ENCODE results near the gene NPHP4.
"Not testable (repeated sequence)": the region's sequence is repeated elsewhere in the genome, so short reads cannot be mapped to it uniquely, and the experiment has no call there.

The NPHP4 gene

DNA sequence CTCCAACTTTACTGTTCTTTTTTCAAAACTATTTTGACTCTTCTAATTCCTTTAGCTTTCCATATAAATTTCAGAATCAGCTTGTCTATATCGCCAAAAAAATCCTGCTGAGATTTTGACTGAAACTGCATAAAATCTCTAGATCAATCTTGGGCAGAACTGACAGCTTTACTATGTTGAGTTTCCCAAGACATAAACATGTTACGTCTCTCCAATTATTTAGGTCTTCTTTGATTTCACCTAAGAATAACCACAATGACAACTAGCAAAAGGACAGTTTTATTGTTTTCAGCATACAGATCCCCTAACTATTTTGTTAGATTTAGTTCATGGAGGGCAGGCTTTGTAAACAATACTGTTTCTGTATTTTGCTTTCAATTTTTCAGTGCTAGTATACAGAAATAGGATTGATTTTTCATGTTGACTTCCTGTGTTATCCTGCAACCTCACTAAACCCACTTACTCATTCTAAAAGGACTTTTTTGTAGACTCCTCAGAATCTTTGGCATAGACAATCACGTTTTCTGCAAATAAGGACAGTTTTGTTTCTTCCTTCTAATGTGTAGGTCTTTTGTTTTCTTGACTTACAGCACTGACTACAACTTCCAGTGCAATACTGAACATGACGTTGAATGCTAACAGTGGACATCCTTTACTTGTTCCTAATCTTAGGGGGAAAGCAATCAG lies 63.4 kb downstream of the NPHP4 start:
- DNase-seq (ENCODE audit: low read depth), result no peak

DNA sequence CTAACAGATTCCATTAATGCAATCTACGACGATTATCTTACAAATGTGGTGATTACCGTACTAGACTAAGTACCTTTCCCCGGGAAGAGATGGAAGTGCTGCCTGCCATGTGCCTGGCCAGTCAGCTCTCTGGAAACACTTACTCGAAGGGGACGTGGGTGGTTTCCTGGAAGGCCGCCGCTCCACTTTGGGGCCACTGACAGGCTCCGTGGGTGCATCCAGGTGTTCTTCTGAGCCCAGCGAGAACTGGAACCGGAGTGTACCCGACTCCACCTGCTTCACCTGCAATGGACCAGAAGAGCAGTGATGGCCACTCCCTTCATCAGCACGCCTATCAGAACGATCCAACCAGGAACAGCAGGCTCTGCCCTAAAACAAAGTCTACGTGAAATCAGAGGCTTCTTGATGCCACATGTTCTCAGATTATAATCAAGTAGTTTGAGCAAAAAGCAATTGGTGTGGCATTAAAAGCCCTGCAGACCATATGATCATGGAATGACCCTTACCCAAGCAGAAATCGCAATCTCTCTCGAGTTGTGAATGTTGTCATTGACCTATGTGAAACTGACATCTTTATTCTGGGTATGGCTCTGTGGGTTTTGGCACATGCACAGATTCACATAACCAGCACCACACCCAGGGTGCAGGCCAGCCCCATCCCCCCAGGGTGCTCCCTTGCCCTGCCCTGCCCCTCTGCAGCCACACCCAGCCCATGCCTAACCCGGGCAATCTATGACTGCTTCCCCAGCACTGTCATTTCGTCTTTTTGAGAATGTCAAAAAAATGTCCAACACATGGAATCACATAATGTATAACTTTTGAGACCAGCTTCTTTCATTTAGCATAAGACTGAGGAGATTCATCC lies 64.5 kb downstream of the NPHP4 start:
- DNase-seq (ENCODE audit: low read depth), result no peak

DNA sequence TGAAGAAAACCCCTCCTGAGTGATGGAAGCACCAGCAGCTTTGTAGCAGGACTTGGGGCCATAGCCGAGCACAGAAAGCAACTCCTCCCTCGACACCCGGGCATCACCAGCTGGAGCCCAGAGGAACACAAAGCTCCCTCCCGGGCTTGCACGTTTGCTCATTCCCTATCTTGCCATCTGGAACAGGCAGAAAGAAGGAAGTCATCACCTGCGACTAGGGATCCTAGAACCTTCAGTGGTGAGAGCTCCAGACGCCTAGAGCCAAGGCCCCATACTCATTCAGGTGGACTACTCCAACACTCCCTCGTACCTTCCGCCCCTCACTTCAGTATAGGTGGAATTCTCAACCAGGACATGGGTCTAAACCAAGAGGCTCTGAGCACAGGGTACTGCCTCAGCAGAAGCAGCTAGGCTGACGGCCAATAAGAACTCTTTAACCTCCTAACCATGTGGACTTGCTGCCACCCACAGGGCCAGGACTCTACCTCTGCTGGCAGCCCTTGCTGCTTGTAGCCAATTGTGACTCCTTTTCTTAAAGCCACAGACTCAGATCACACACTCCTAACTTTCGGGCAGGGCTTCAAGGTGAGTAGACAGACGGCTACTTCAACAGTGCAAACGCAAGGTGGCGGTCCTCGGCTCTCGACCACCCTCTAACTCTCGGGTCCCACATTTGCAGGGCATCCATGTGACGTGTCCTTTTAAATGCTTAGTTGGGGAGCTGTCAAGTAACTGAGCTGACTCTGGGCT lies 65.4 kb downstream of the NPHP4 start:
- DNase-seq (ENCODE audit: low read depth), result no peak

DNA sequence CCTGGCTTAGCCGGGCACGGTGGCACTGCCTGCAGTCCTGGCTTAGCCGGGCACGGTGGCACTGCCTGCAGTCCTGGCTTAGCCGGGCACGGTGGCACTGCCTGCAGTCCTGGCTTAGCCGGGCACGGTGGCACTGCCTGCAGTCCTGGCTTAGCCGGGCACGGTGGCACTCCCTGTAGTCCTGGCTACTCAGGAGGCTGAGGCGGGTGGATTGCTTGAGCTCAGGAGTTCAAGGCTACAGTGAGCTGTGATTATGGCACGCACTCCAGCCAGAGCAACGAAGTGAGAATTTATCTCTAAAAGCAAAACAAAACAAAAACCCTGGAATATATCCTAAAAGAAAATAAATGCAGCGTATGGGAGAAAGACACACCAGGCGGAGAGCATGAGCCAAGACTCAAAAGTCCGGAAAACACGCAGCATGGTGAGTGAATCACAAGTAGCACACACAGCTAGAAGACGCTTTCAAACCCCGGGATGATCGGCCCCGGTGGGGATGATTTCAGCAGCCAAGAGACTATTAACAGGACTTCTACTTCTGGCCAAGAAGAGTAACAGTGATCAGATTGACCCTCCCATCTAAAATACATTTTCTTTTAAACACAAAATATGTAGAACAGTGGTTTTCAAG lies 69.4 kb downstream of the NPHP4 start:
- DNase-seq (ENCODE audit: low read depth), result not testable (repeated sequence)

DNA sequence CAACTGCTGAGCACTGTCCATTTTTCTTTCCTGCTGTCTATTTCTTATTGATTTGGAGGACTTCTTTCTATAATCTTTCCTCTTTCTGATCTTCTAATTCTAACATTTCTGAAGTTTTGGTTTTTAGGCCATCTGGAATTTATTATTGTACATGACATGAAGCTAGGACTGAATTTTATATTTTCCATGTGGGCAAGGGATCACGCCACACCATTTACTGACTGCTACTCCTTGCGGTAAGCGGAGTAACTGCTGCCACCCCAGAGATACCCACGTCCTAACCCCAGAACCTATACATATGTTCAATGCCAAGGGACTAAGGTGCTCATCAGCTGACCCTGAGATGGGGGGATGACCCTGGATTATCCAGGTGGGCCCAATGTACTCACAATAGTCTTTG lies 70.6 kb downstream of the NPHP4 start:
- no peak for DNase-seq (ENCODE audit: low read depth)

DNA sequence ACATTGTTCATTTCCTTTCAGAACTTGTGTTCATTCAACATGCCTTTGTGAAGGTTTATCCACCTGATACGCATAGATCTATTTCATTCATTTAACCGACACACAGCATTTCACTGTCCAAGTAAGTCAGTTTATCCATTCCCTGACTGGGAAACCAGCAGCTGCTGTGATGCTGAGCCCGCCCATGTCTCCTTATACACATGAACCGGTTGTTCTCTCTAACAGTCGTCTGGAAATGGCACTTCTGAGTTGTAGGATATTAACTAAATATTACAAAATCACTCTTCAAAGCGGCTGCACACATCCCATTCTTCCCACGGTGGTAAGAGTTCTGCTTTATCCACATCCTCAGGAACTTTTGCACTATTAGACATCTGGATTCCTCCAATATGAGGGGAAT lies 71.1 kb downstream of the NPHP4 start:
- DNase-seq (ENCODE audit: low read depth), result no peak

DNA sequence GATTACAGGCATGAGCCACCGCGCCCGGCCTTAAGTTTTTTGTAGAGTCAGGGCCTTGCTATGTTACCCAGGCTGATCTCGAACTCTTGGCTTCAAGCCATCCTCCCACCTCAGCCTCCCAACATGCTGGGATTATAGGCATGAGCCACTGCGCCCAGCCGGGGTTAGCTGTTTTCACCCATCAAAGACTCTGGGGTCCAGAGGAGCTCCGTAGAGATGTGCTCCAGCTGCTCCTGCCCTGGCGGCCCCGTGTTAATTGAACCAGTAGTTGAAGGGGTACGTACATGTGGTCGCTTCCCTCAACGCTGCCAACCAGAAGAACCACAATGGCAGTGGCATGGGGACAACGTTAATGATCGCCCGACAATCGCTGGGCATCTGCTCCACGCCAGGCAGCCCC lies 72.0 kb downstream of the NPHP4 start:
- no peak for DNase-seq (ENCODE audit: low read depth)

DNA sequence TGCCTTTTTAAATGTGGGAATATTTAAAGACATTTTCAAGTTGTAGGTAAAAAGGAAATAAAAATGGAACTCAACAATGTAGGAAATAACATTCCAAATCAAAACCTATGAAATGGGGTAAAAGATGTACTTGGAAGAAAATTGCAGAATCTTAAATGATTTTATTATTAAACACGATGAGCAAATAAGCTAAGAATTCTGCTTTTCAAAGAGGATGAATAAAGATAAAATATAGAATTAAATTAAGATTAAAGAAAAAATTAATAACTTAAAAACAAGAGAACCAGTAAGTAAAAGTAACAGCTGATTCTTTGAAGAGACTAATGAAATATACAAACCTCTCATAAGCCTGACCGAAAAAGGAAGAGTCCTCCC lies 74.0 kb downstream of the NPHP4 start:
- no peak for DNase-seq (ENCODE audit: low read depth)

DNA sequence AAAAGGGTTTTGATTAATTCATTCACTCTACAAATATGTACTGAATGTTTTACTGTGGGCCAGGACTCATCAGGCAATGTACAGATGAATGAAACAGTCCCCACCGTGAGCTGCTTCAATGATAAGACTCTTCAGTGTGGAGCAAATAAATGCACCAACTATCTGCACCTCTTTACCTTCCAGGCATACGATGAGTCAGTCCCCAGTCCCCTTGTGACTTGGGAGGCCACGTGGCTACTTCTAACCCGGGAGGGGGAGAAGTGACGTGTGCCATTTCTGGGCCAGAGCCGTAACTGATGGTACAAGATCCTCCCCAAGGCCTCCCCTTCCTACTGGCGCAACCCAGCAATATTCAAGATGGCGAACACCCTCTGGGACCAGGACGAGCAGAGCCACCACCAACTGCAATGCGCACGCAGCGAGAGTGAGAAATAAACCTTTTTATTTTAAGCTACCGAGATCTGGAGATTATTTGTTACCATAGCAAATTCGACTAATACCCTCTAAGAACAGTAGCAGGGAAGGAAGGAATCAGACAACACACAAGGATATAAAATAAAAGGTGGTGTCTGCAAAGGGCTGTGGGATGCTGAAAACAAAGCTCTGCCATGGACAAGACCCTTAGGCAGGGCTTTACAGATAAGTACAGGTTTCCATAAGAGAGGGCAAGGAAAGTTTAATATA lies 74.5 kb downstream of the NPHP4 start:
- DNase-seq (ENCODE audit: low read depth), result no peak

DNA sequence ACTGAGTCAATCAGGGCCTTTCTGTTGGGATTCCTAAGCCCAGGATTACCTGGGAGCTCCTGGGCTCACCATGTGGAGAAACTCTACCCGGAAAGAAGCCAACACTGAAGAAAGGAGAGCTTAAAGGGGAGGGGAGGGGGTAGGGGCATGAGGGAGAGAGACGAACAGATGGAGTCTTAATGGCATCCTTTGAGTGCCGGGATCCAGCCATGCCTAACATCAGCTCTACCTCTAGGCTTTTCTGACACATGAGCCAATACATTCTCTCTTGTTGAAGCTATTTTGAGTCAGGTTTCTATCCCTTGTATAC lies 75.0 kb downstream of the NPHP4 start:
- DNase-seq (ENCODE audit: low read depth), result no peak

DNA sequence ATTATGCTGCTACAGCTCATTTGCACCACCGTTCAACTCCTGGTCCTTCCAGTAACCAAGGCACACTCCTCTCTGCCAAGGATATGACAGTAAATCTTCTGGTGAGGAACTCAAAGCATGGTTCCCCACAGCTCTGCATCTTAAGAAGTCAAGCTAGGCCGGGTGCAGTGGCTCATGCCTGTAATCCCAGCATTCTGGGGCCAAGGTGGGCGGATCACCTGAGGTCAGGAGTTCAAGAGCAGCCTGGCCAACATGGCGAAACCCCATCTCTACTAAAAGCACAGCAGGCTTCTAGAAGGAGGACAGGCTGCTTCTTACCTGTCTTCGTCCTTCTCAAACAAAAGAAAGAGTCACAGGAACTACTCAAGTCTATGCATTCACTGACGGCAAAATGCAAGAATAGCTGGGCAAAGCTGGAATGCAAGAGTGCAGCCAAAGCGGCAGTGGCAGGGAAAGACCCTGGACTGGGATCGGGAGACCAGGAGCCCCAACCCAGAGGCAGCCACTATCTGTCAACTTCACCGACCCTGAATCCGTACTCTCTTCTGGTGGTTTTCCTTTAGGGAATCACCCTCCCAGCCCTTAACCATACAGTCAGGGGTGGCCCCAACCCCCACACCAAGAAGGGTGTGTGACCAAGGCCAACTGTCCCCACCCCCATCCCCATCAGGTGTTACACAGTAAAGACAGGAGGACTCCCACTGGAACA lies 75.5 kb downstream of the NPHP4 start:
- DNase-seq (ENCODE audit: low read depth), result no peak

DNA sequence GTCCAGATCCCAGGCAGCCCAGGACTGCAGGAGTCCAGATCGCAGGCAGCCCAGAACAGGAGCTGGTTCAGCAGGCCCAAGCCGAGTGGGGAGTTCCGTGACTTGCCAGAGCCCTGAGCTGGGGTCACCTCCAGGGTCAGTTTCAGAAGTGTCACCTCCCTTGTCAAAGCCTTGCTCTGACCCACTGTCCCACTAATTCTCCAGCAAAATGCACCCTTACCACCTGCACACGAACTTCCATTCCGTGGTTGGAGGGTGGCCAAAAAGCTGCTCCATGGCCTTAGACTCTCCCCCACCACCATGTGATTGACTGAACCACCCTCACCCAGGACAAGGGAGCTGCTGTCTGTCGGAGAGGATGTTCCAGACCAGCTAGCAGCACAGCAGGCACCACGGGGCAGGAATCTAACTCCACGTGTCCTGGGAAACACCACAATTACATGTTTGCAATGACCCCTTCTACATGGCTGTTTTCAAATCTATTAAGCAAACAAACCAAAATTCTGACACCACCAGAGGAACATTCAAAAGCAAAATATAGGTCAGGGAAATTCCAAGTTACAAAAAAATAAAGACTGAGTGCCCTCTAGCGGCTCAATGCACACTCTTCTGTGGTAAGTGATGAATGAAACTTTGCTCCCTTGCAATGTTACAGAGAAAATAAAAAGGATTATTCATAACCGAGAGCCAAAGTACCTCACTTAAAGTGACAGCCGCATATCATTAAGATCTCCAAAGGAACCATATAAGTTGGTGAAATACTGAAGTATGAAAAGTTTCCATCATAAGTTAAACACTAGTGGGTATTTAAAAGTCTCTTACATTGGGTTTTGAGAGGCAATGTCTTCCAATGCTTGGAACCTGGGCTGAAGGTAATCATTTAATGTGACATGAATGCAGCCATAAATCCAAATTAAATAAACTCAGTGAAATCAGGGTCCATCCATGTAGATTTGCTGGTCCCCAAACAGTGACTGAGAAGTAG lies 76.3 kb downstream of the NPHP4 start:
- no peak for DNase-seq (ENCODE audit: low read depth)

DNA sequence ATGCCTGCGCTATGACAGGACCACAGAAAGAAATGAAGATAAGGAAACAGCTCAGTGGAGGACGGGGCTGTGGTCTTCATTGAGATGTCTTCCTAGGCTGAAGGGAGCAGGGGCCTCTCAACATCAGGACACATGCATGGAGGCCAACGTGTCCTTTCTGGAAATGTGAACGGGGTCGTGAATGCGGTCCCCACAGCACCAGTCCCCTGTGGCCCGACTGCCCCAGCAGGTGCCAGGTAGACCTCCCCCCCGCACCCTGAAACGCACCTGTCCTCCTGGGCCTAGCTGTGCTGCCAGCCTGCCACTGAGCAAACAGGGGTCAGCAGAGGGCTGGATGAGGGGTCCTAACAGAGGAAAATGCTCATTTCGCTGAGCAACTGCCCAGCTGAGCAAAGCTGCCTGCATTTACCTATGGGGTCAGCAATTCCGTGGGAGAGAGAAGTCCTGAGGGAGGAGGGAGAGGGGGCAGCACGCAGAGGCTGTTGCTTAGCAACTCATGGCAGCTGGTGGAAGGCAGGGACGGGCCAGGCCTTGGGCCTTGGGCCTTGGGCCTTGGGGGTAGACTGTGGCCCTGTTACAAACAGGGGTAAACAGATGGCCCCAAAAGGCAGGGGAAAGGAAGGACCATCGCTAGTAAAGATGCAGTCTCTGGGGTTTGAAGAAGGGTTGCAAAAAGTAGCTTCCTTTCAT lies 77.4 kb downstream of the NPHP4 start:
- no peak for DNase-seq (ENCODE audit: low read depth)

DNA sequence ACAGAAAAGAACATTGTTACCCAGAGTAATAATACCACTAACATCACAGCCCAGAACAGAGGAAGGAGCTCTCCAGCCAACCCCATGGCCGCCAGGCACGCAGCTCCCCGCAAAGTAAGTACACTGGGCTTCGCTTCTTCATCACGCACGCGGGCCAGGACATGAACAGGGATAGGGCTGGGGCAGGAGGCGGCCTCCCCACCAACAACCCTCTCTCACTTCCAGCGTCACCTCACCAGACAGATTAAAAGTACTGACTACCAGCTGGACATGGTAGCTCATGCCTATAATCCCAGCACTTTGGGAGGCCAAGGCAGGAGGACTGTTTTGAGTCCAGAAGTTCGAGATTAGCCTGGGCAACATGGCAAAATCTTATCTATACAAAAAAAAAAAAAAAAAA lies 78.3 kb downstream of the NPHP4 start:
- no peak for DNase-seq (ENCODE audit: low read depth)

DNA sequence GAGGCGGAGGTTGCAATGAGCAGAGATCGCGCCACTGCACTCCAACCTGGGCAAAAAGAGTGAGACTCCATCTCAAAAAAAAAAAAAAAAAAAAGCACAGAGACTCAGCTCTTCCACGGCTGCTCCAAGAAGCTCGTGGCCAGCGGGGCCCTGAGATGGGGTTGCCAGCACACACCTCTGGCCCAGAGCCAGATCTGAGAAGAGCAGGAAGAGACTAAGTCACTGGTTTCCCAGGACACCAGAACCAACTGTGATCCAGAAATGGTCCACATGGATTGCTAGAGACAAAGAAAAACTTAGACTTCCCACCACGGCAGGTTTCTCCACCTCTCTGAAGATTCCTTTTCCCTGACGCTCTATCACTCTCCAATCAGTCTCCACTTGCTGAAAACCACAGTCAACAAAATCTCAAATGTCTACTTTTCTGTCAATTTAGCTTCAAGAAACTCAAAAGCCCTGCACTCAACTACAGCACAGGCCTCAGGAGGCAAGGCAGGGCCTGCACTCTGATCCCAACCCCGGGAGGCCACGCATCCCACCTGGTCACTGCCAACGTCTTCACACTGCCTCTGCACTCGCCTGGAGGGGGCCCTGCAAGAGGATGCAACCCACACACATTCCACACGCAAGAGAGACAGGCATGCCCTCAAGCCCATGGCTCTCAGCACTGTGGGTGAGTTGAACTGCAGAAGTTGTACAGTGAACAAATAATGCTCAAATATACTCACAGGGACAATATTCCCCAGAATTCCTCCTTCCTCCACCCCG lies 79.0 kb downstream of the NPHP4 start:
- DNase-seq (ENCODE audit: low read depth), result no peak

DNA sequence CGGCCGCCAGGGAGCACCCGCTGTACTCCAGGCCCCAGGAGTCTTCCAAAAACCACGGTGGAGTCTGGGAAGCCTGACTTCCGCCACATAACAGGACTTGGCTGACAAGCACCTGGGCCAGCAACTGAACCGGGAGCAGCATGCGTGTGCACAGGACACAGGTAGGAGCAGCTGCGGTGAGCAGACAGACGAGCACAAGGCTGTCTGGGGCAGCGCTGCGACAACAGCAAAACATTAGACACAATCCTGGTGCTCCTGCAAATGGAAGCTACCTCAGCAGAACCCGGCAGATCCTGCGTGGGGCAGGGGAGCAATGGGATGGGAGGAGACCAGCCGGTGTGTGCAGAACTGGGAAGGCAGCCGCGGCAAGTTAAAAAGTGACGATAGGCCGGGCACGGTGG lies 80.4 kb downstream of the NPHP4 start:
- no peak for DNase-seq (ENCODE audit: low read depth)

DNA sequence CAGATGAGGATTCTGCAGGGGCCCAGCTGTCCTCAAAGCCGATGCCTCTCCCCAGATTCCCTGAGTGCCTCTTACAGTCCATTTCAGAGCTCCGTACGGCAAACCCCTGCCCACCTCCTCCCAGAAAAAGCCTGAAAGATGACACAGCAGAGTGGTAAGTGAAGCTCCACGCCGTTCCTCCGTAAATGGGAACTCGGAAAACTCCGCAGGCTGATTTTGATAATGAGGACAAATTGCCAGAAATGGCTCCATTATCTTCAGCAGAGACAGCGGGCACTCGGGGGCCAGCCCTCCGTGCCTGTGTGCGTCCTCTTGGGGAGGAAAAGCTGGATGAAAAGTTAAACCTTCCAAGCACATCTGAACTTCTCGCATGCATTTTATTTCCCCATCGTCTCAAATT lies 81.1 kb downstream of the NPHP4 start:
- no peak for DNase-seq (ENCODE audit: low read depth)

DNA sequence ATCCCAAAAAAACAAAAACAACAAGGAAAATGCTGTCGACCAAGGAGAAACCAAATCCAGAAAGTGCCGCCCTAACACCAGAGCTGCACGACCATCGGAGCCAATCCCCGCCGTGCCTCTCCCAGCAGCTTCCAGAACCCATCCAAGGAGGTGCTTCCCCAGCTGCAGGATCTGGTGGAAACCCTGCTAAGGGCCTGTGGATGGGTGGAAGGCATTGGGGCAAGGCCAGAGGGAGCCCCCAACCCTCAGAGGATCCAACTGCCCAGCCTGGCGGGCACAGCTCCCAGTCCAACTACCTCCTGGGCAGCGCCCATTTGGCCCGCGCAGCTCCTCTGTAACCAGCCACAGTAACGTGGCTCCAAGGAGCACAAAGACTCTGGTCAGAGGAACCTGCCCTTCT lies 81.6 kb downstream of the NPHP4 start:
- DNase-seq (ENCODE audit: low read depth), result no peak

DNA sequence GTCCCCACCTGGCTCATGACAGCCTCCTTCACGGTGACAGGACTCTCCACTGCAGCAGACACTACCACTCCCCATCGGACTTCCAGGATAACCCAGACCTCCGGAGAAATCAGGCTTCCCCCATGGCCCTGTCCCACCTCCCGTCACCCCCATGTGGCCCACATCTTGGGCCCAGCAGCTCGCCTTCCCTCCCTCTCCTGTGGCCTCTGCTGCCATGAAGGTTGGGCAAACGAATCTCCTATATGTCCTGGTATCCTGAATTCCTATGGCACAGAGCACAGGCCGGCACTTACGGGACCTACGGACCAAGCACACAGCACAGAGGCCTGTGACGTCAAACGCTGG lies 82.0 kb downstream of the NPHP4 start:
- no peak for DNase-seq (ENCODE audit: low read depth)
